ENCODE results near the gene CDK9. TPM values are rescaled to one million over a fixed set of nuclear protein-coding genes. Genes with fewer than 3 reads are reported as not detected.
"Not testable (repeated sequence)": the region's sequence is repeated elsewhere in the genome, so short reads cannot be mapped to it uniquely, and the experiment has no call there.

Gene CDK9
- total and polyA plus RNA-seq, 10 of the 15 experiments (the other 5 are each of a cell fraction or from before 2014, with no cell fraction given), result 7.3 to 92.6 (median 51.6) TPM

- H3K36me3 ChIP-seq (ENCODE audit: control insufficient read depth in 2 of 2, insufficient read depth in 2 of 2, low read length in 1 of 2); H4K20me1 ChIP-seq (ENCODE audit: control insufficient read depth, insufficient read depth); in situ Hi-C loops (cut with MboI); H3K27ac ChIP-seq (ENCODE audit: control insufficient read depth, insufficient read depth); H3K79me2 ChIP-seq (ENCODE audit: control insufficient read depth, insufficient read depth, low read length); CTCF ChIA-PET; RAD21 ChIA-PET (ENCODE audit: unreplicated experiment); H3K9ac ChIP-seq (ENCODE audit: control insufficient read depth, insufficient read depth, low read length); H3K4me3 ChIP-seq; H2AFZ ChIP-seq (ENCODE audit: control insufficient read depth, low read depth, low read length); H3K4me2 ChIP-seq (ENCODE audit: control insufficient read depth, insufficient read depth); ATAC-seq; intact Hi-C loops (cut with micrococcal nuclease; ENCODE audit: unreplicated experiment); SMC1A ChIA-PET (ENCODE audit: uncharacterized antibody, unreplicated experiment); H3K27me3 ChIP-seq (replicated peaks in 1 of 2; ENCODE audit: control insufficient read depth in 2 of 2, insufficient read depth in 2 of 2, low read length in 1 of 2); H3K9me3 ChIP-seq (replicated peaks; ENCODE audit: control insufficient read depth, insufficient read depth, low read length); BruUV-seq (replicated peaks); DNase-seq (ENCODE audit: low read depth, low spot score); H3K4me1 ChIP-seq (ENCODE audit: control insufficient read depth, insufficient read depth, low read length); FAIRE-seq: not testable (repeated sequence)
- WGBS (ENCODE audit: insufficient coverage, insufficient replicate concordance, low lambda C conversion rate, missing lambda C conversion rate), result 77% methylated on average over 3 of the region's 3 CpGs
- POLR2A ChIA-PET, result interaction anchor here (0.6 kb wide), 1 partner anchor 156 kb away, joined by 3 read pairs; no protein-coding TSS in a partner anchor
These were observed 50.7 kb downstream of the CDK9 start for GRCh38 chr9:127836561-127836960.

- Histone ChIP-seq H3K4me3 (no peak overlapping the region), H2AFZ (ENCODE audit: control insufficient read depth, low read depth, low read length) (no peak overlapping the region), H3K79me2 (ENCODE audit: control insufficient read depth, insufficient read depth, low read length) (no peaks in the 10 kb centered on the region), H3K27ac (ENCODE audit: control insufficient read depth, insufficient read depth) (no peak overlapping the region), H3K4me2 (ENCODE audit: control insufficient read depth, insufficient read depth) (no peak overlapping the region), H3K9ac (ENCODE audit: control insufficient read depth, insufficient read depth, low read length) (no peak overlapping the region), H3K36me3 (ENCODE audit: control insufficient read depth in 2 of 2, insufficient read depth in 2 of 2, low read length in 1 of 2) (no peaks in the 10 kb centered on the region), H3K27me3 (replicated peaks in 1 of 2; ENCODE audit: control insufficient read depth in 2 of 2, insufficient read depth in 2 of 2, low read length in 1 of 2) (no peaks in the 10 kb centered on the region; a peak in 1 of 4 replicates), H3K4me1 (ENCODE audit: control insufficient read depth, insufficient read depth, low read length) (no peaks in the 10 kb centered on the region; the same call in 1 of the 2 replicates), H3K9me3 (replicated peaks; ENCODE audit: control insufficient read depth, insufficient read depth, low read length) (no peaks in the 10 kb centered on the region), H4K20me1 (ENCODE audit: control insufficient read depth, insufficient read depth) (no peaks in the 10 kb centered on the region)
- intact Hi-C loops (cut with micrococcal nuclease; ENCODE audit: unreplicated experiment) (no loop called here), in situ Hi-C loops (cut with MboI) (no loop called here)
- ChIA-PET RAD21 (ENCODE audit: unreplicated experiment) (interaction anchor here (1.8 kb wide), 1 partner anchor 33 kb away, joined by 5 read pairs; no protein-coding TSS in a partner anchor), CTCF (no interaction called here), POLR2A (interaction anchor here (0.6 kb wide), 1 partner anchor 157 kb away, joined by 3 read pairs; no protein-coding TSS in a partner anchor), SMC1A (ENCODE audit: uncharacterized antibody, unreplicated experiment) (no interaction called here)
- FAIRE-seq (no peak), ATAC-seq (peak; percentile 25; the same call in 1 of the 3 replicates), DNase-seq (ENCODE audit: low read depth, low spot score) (no peak)
- whole genome bisulfite sequencing (ENCODE audit: insufficient coverage, insufficient replicate concordance, low lambda C conversion rate, missing lambda C conversion rate), result 40% methylated on average over 4 of the region's 4 CpGs
- BruUV-seq (replicated peaks), result no TSS peak
- no peak for TF ChIP-seq ZBTB33 (IDR thresholded peaks at IDR 0.05)
- TF ChIP-seq RELB (IDR thresholded peaks at IDR 0.05; ENCODE audit: low read depth), result no peak
- no peak for TF ChIP-seq EZH2 (IDR thresholded peaks at IDR 0.05; ENCODE audit: borderline replicate concordance, control insufficient read depth, low read depth, low read length)
- TF ChIP-seq E4F1 (IDR thresholded peaks at IDR 0.05; ENCODE audit: borderline replicate concordance, partially characterized antibody), result no peak
- no peak for TF ChIP-seq JUNB (IDR thresholded peaks at IDR 0.05)
- TF ChIP-seq EED (IDR thresholded peaks at IDR 0.05; ENCODE audit: low read depth), result no peak
- TF ChIP-seq ZNF24 (IDR thresholded peaks at IDR 0.05), result no peak
- TF ChIP-seq MTA2 (IDR thresholded peaks at IDR 0.05; ENCODE audit: low read depth), result no peak
- TF ChIP-seq POU2F2 (IDR thresholded peaks at IDR 0.05; ENCODE audit: borderline replicate concordance, low read depth, low read length), result no peak
- no peak for TF ChIP-seq SP1 (IDR thresholded peaks at IDR 0.05; ENCODE audit: low read depth, low read length)
- TF ChIP-seq JUND (IDR thresholded peaks at IDR 0.05; ENCODE audit: low read depth, low read length), result no peak
- TF ChIP-seq NFXL1 (IDR thresholded peaks at IDR 0.05; ENCODE audit: borderline replicate concordance), result no peak
These were observed 51.5 kb downstream of the CDK9 start for GRCh38 chr9:127837346-127837745.
